GM18505 (cell line): ENCODE results near the gene CENPS.

Source experiments
- ATAC-seq: cut with Tn5 transposase; IDR thresholded peaks from one replicate; pipeline ENCODE4 v1.9.1; 2021; ENCODE audit not compliant: unreplicated experiment
- POLR2A ChIP-seq: IDR thresholded peaks from 4 replicates; pipeline ENCODE4 v1.6.1; 2011; ENCODE audit warnings: borderline replicate concordance; ENCODE audit not compliant: insufficient read depth, insufficient read length; ENCODE audit errors: extremely low read depth

Gene CENPS

GRCh38 chr1:10474613-10475507 is 44.6 kb downstream of the CENPS start, which contains the start of gene PEX14:
Gene PEX14 (plus strand): TSS chr1:10474950. CDS start chr1:10474967, 17 bp downstream.
- TF ChIP-seq POLR2A, result peak; percentile 81
- ATAC-seq, result peak; percentile 46

GRCh38 chr1:10475510-10475909 is 45.3 kb downstream of the CENPS start:
- TF ChIP-seq POLR2A, result no peak
- ATAC-seq, result no peak

DNA sequence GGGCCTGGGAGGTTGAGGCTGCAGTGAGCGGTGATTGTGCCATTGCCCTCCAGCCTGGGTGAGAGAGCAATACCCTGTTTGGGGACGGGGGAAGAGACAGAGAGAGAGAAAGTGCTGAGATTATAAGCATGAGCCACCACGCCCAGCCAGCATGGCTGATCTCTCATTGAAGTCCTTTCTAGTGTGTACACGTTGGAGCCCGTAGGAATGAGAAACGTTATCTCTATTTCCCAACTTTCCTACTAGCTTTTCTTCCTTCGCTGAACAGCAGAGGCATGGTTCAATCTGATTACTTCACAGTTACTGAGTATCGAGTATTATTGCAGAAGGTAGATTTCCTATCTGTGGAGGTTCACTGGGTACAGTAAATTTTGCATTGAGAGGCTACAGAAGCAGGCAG is 49.1 kb downstream of the CENPS start:
- TF ChIP-seq POLR2A, result no peak
- no peak for ATAC-seq

DNA sequence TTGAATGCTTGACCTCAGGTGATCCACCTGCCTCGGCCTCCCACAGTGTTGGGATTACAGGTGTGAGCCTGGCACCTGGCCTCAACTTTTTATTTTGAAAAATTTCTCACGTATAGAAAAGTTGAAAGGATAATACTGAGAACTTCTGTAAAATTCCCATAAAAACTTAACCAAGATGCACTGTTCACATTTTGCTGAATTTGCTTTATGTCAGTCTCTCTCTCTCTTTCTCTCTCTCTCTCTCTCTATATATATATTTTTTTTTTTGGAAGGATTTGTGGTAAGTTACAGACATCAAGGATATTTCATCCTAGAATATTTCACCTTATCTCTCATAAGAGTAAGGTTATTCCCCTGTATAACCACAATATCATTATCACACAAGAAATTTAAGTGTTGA is 50.4 kb downstream of the CENPS start:
- ATAC-seq, result no peak
- TF ChIP-seq POLR2A, result no peak

DNA sequence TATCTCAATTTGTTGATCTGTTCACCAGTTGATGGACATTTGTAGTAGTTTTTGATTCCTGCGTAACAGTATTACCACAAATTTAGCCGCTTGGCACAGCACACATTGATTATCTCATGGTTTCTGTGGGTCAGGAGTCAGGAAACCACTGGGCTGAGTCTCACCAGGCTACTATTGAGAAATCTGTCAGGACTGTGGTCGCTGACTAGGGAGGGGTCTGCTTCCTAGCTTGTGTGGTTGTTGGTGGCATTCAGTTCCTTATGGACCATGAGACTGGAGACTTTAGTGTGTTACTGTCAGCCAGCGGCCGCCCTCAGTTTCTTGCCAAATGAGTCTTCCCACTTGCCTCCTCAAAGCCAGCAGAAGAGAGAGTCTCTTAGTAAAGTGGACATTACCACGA is 54.3 kb downstream of the CENPS start:
- no peak for TF ChIP-seq POLR2A
- ATAC-seq, result no peak

- TF ChIP-seq POLR2A, result no peak
- ATAC-seq, result no peak
Observed at GRCh38 chr1:10489291-10490055, 59.2 kb downstream of the CENPS start.

DNA sequence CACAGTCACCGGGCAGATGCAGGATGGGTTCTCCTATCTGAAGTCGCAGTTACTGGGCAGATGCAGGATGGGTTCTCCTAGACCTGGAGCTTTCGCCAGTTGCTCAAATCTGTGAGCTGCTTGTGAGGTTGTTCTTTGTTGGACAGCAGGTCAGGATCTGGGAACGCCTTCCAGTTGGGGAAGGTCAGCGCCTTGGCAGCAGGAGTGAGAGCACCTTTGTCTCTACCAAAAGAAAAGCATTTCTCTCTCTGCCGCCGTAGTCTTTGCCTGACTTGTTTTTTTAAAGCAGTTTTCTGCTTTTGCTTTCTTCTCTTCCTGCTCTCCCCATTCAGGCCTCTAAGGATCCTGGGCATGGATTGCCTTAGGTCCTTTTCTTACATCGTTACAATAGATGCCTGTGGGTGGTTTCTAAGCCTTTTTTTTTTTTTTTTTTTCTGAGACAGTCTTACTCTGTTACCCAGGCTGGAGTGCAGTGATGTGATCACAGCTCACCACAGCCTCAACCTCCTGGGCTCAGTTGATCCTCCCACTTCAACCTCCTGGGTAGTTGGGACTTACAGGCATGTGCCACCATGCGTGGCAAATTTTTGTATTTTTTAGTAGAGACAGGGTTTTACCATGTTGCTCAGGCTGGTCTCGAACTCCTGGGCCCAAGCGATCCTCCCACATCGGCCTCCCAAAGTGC is 60.2 kb downstream of the CENPS start:
- no peak for TF ChIP-seq POLR2A
- no peak for ATAC-seq
